ENCODE data around the gene C19orf33.

- no peak for TF ChIP-seq CTCF (IDR thresholded peaks at IDR 0.05 in 2 of 3, conservative IDR thresholded peaks at IDR 0.05 in 1 of 3; ENCODE audit: insufficient read depth in 2 of 3, low read depth in 1 of 3, low read length in 3 of 3)
- TF ChIP-seq NR2C1 (IDR thresholded peaks at IDR 0.05), result no peak
- no peak for TF ChIP-seq NR2C1 (tag; IDR thresholded peaks at IDR 0.05)
- TF ChIP-seq REST (IDR thresholded peaks at IDR 0.05; ENCODE audit: borderline replicate concordance), result no peak
- TF ChIP-seq REST (CRISPR knock-in tag; IDR thresholded peaks at IDR 0.05; ENCODE audit: low read depth), result no peak
- TF ChIP-seq E2F4 (CRISPR knock-in tag; IDR thresholded peaks at IDR 0.05; ENCODE audit: low read depth), result no peak
- no peak for TF ChIP-seq JUND (IDR thresholded peaks at IDR 0.05; ENCODE audit: borderline replicate concordance, low read depth, low read length)
- no peak for TF ChIP-seq JUND (tag; IDR thresholded peaks at IDR 0.05; ENCODE audit: borderline replicate concordance, low read depth, low read length)
- no peak for TF ChIP-seq EZH2 (IDR thresholded peaks at IDR 0.05; ENCODE audit: borderline replicate concordance, low read depth, low read length)
- TF ChIP-seq ZBED1 (IDR thresholded peaks at IDR 0.05), result no peak
- TF ChIP-seq, protein P1, sequence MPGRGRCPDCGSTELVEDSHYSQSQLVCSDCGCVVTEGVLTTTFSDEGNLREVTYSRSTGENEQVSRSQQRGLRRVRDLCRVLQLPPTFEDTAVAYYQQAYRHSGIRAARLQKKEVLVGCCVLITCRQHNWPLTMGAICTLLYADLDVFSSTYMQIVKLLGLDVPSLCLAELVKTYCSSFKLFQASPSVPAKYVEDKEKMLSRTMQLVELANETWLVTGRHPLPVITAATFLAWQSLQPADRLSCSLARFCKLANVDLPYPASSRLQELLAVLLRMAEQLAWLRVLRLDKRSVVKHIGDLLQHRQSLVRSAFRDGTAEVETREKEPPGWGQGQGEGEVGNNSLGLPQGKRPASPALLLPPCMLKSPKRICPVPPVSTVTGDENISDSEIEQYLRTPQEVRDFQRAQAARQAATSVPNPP (IDR thresholded peaks at IDR 0.05; ENCODE audit: borderline replicate concordance, insufficient read depth, insufficient read length), result no peak
- TF ChIP-seq RAD21 (CRISPR knock-in tag; conservative IDR thresholded peaks at IDR 0.05 in 1 of 2, IDR thresholded peaks at IDR 0.05 in 1 of 2), result no peak
- no peak for TF ChIP-seq TRIM25 (IDR thresholded peaks at IDR 0.05; ENCODE audit: borderline replicate concordance)
- TF ChIP-seq NRF1 (conservative IDR thresholded peaks at IDR 0.05 in 1 of 2, IDR thresholded peaks at IDR 0.05 in 1 of 2), result no peak
- no peak for TF ChIP-seq KLF13 (tag; IDR thresholded peaks at IDR 0.05; ENCODE audit: borderline replicate concordance, low read depth)
Measured at GRCh38 chr19:38294090-38294489, 10.0 kb upstream of the C19orf33 start.

Measured in K562 (cell line).